Medulla oblongata (tissue), 1 donor: ENCODE data around the gene FSTL1.
A peak's percentile ranks its signal among the peaks of the same experiment; 100 is the strongest.

ENCODE experiments used
- DNase-seq: peaks from one replicate; pipeline ENCODE4 v3.0.0-alpha.2; 2015; ENCODE audit errors: extremely low spot score

The FSTL1 gene

GRCh38 chr3:120450600-120451271 is at the start of gene FSTL1:
Gene FSTL1 (minus strand): TSS chr3:120450992. CDS start chr3:120450746, 246 bp downstream.
- DNase-seq = peak; percentile 31

GRCh38 chr3:120498556-120499346 is 48.0 kb upstream of the FSTL1 start:
- DNase-seq = no peak

GRCh38 chr3:120497818-120498217 is 47.0 kb upstream of the FSTL1 start:
- DNase-seq = no peak

- peak; percentile 28 for DNase-seq
Measured at GRCh38 chr3:120497336-120497735, 46.5 kb upstream of the FSTL1 start.

GRCh38 chr3:120496278-120497002 is 45.6 kb upstream of the FSTL1 start:
- DNase-seq = no peak

GRCh38 chr3:120495809-120496208 is 45.0 kb upstream of the FSTL1 start:
- no peak for DNase-seq

- no peak for DNase-seq
Measured at GRCh38 chr3:120492103-120492502, 41.3 kb upstream of the FSTL1 start.

GRCh38 chr3:120489421-120489820 is 38.6 kb upstream of the FSTL1 start:
- no peak for DNase-seq

- no peak for DNase-seq
Measured at GRCh38 chr3:120488296-120488695, 37.5 kb upstream of the FSTL1 start.

GRCh38 chr3:120487191-120487650 is 36.4 kb upstream of the FSTL1 start:
- DNase-seq = no peak

- no peak for DNase-seq
Measured at GRCh38 chr3:120481081-120481480, 30.3 kb upstream of the FSTL1 start.

GRCh38 chr3:120477781-120478180 is 27.0 kb upstream of the FSTL1 start:
- DNase-seq = no peak

GRCh38 chr3:120475722-120476377 is 25.1 kb upstream of the FSTL1 start:
- no peak for DNase-seq

- no peak for DNase-seq
Measured at GRCh38 chr3:120473896-120474675, 23.3 kb upstream of the FSTL1 start.

- DNase-seq = no peak
Measured at GRCh38 chr3:120473389-120473788, 22.6 kb upstream of the FSTL1 start.

GRCh38 chr3:120472121-120472844 is 21.5 kb upstream of the FSTL1 start:
- no peak for DNase-seq

GRCh38 chr3:120471643-120472042 is 20.9 kb upstream of the FSTL1 start:
- no peak for DNase-seq

- DNase-seq = peak; percentile 79
Measured at GRCh38 chr3:120470870-120471269, 20.1 kb upstream of the FSTL1 start.

GRCh38 chr3:120469882-120470301 is 19.1 kb upstream of the FSTL1 start:
- DNase-seq = peak; percentile 79

- no peak for DNase-seq
Measured at GRCh38 chr3:120469440-120469839, 18.6 kb upstream of the FSTL1 start.
